Testis (tissue), 2 donors: Measurements from ENCODE around the gene FANCG.

Source experiments
- CTCF ChIP-seq, 3 experiments: fragments of 450-650 bp in 2 of 3; fragments of 200-600 bp in 1 of 3; sonication (generic) in 1 of 3; IDR thresholded peaks; one replicate each; pipeline ENCODE4 v1.5.1; 2016 to 2019; ENCODE audit warnings: antibody characterized with exemption in 3 of 3, mild to moderate bottlenecking in 2 of 3, moderate library complexity in 1 of 3
- POLR2A ChIP-seq: fragments of 450-650 bp; IDR thresholded peaks from one replicate; pipeline ENCODE4 v1.6.1; 2017; ENCODE audit warnings: antibody characterized with exemption, mild to moderate bottlenecking, moderate library complexity

- TF ChIP-seq POLR2A (no peak), CTCF (IDR thresholded peaks at IDR 0.05) (no peak)
These were observed 9.7 kb upstream of the FANCG start for GRCh38 chr9:35089434-35089833.
